Epithelial cell of alveolus of lung (primary cell): ENCODE measurements around the gene OR6N1. TPM values are rescaled to one million over a fixed set of nuclear protein-coding genes. Genes with fewer than 3 reads are reported as not detected.

Source experiments
- total RNA-seq: library from RNA; depleted of rRNA; stranded (reverse); fragments of >200 nt; gene quantifications from 2 replicates; pipeline ENCODE4 v1.2.1, GENCODE V29; 2015

Gene OR6N1, protein sequence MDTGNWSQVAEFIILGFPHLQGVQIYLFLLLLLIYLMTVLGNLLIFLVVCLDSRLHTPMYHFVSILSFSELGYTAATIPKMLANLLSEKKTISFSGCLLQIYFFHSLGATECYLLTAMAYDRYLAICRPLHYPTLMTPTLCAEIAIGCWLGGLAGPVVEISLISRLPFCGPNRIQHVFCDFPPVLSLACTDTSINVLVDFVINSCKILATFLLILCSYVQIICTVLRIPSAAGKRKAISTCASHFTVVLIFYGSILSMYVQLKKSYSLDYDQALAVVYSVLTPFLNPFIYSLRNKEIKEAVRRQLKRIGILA
- not detected in 2 replicates for total RNA-seq

DNA sequence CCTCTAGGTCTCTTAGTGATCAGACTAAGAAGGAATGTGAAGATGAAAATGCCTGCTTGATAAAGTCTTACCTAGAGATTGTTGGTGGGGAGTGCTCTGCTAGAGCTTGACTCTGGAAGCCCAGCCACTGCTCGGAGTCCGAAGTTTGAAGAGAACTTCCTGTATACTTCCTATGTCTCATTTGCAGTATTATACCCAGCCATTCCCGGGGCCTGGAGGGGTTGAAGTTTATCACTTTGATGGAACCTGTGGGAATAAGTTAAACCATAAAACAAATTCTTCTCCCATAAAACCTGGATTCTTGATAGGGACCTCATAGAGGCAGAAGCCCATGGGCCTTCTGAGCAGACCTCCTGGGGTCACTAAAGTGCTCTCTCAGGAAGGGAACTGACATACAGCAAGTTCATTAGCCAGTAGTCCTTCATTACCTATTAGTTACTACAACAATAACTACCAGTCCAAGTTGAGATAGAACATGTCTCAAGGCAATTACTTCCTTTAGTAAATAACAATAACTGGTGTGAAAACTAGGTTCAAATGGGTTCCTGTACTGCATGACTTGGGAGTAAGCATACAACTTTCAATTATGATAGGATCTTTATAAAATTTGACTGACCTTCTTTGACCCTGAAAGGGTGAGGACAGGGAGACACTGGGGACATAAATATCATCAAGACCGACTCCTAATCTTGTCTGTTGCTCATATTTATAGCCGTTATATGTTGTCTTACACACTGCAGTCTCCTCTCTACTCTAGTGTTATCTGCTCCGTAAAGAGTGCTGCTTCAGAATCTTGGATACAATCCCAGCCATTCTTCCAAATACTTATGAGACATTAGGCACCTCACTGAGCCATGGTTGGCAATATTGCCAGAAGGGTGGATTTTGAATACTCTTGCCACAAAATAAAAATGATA lies at the start of gene OR6N1:
Gene OR6N1, minus strand, starts transcription at position 246 of the 917 bp plus-strand sequence. CDS start 5,513 bp downstream, outside the sequence.

DNA sequence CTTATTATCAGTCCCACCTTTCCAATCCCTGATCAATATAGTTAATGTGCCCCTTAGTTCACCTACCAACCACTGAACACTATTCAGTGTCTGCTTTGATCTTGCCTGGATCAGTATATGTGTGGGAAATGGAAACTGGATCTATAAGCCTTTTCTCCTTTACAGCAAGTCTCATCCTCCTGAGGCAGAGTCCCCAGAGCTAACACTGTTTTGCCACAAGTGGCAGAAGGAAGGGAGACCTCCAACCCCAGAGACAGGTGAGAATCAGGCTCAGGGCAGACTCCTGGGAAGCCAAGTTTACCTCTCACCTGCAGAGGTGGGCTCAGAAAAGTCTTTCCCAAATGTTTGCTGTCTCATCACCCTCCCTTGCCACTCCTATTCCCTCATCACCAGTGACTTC lies 9.1 kb upstream of the OR6N1 start, which contains the start of gene OR6N2:
Gene OR6N2, minus strand, starts transcription at position 101 of the 400 bp plus-strand sequence. CDS start 3,569 bp downstream, outside the sequence.

GRCh38 chr1:158754420-158754819 lies 17.6 kb downstream of the OR6N1 start, which contains the start of gene OR6K6:
Gene OR6K6, plus strand, starts transcription at chr1:158754720. Its CDS starts 168 bp downstream, at chr1:158754888.

DNA sequence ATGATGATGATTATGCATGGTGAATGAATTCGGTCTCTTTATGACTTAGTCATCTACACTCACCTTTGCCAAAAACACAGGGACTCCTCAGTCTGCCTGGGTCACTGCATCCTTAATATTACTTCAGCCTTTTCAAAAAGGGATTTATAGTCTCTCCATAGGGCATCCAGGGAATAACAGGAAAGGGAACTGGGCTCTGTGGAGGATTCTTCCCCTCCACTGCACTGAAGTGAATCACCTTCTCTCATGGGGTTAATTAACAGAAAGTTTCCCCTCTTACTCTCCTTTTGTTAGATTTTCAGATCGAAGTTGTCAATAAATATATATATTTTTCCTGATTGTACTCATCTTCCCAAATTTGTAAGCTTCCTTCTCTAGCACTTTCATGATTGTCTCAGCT lies 51.4 kb downstream of the OR6N1 start, which contains the start of gene OR6K3:
Gene OR6K3, minus strand, starts transcription at position 101 of the 400 bp plus-strand sequence. CDS start 2,605 bp downstream, outside the sequence.

Other genes starting within 250 kb of the OR6N1 start
- gene OR6Y1, start 217.8 kb downstream of the OR6N1 start, total RNA-seq: not detected in 2 replicates
- gene OR6P1, start 201.6 kb downstream of the OR6N1 start, total RNA-seq: not detected in 2 replicates
- gene OR10X1, start 192.3 kb downstream of the OR6N1 start, total RNA-seq: not detected in 2 replicates
- not detected in 2 replicates for gene OR10Z1, start 166.9 kb downstream of the OR6N1 start, total RNA-seq
- gene SPTA1, start 85.5 kb downstream of the OR6N1 start, total RNA-seq: not detected in 2 replicates
- gene OR6K2, start 71.5 kb downstream of the OR6N1 start, total RNA-seq: not detected in 2 replicates
- gene OR6K3, start 51.5 kb downstream of the OR6N1 start, total RNA-seq: not detected in 2 replicates
- not detected in 2 replicates for gene OR6K6, start 17.5 kb downstream of the OR6N1 start, total RNA-seq
- not detected in 2 replicates for gene OR6N2, start 9.0 kb upstream of the OR6N1 start, total RNA-seq
- not detected in 2 replicates for gene MNDA, start 59.2 kb upstream of the OR6N1 start, total RNA-seq
- gene PYHIN1, start 159.4 kb upstream of the OR6N1 start, total RNA-seq: not detected in 2 replicates
- gene IFI16, start 237.7 kb upstream of the OR6N1 start, total RNA-seq: 68.1 and 161 TPM in 2 replicates